Body of pancreas (tissue), 4 donors: ENCODE measurements around the gene OSBPL9.

Source experiments
- POLR2A ChIP-seq, 3 donors: fragments of 450-650 bp; IDR thresholded peaks; one replicate each; pipeline ENCODE4 v1.6.1; 2016; ENCODE audit warnings: antibody characterized with exemption in 3 of 3, mild to moderate bottlenecking in 2 of 3
- TF ChIP-seq, protein P1 (sequence below), 7 experiments: fragments of 450-650 bp in 4 of 7; fragments of 200-600 bp in 3 of 7; sonication (generic) in 3 of 7; IDR thresholded peaks; one replicate each; pipeline ENCODE4 v1.5.1; 2016 to 2019; ENCODE audit warnings: antibody characterized with exemption in 7 of 7

DNA sequence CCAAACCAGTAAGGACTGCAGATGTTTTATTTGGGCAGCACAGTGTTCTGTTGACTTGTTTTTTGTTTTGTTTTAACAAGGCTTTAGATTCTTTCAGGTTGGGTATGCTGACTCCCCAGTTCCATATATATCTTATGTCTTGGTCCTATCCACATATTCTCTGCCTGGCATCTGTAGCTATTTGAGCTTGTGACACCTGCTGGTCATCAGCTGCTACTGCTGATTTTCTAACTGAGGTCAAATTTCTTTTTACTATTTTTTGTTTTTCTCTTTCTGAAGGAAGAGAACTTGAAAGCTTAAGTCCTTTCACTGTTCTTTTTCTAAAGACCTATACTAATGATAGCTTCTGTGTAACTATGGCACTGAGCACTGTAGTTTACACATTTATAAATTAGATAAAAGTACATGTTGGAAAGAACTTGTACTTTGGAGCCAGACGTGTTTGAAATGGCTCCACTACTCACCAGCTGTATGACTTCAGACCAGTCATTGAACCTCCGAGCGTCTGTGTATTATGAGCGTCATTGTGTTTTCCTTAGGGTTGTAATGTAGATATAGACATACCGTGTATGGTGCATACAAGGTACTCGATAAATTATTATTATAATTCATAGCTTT is 152.2 kb downstream of the OSBPL9 start:
- TF ChIP-seq, protein P1, sequence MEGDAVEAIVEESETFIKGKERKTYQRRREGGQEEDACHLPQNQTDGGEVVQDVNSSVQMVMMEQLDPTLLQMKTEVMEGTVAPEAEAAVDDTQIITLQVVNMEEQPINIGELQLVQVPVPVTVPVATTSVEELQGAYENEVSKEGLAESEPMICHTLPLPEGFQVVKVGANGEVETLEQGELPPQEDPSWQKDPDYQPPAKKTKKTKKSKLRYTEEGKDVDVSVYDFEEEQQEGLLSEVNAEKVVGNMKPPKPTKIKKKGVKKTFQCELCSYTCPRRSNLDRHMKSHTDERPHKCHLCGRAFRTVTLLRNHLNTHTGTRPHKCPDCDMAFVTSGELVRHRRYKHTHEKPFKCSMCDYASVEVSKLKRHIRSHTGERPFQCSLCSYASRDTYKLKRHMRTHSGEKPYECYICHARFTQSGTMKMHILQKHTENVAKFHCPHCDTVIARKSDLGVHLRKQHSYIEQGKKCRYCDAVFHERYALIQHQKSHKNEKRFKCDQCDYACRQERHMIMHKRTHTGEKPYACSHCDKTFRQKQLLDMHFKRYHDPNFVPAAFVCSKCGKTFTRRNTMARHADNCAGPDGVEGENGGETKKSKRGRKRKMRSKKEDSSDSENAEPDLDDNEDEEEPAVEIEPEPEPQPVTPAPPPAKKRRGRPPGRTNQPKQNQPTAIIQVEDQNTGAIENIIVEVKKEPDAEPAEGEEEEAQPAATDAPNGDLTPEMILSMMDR (IDR thresholded peaks at IDR 0.05), result peak; percentile 56 to 89 (median 80)
- no peak for TF ChIP-seq POLR2A (IDR thresholded peaks at IDR 0.05)
